Mammary epithelial cell (primary cell): ENCODE data around the gene ARFGAP1.

Source experiments
- CTCF ChIP-seq, 2 donors: IDR thresholded peaks in 1 of 2; conservative IDR thresholded peaks in 1 of 2; 2 replicates each; pipeline ENCODE4 v1.5.1; 2011 to 2012; ENCODE audit warnings: inconsistent platforms in 2 of 2, low read length in 2 of 2, mild to moderate bottlenecking in 2 of 2, control low read depth in 1 of 2, low read depth in 1 of 2; ENCODE audit not compliant: insufficient read depth in 1 of 2; ENCODE audit errors: extremely low read depth in 1 of 2
- EZH2 ChIP-seq: IDR thresholded peaks from 2 replicates; pipeline ENCODE4 v1.6.1; 2012; ENCODE audit warnings: low read length, inconsistent platforms, borderline replicate concordance

DNA sequence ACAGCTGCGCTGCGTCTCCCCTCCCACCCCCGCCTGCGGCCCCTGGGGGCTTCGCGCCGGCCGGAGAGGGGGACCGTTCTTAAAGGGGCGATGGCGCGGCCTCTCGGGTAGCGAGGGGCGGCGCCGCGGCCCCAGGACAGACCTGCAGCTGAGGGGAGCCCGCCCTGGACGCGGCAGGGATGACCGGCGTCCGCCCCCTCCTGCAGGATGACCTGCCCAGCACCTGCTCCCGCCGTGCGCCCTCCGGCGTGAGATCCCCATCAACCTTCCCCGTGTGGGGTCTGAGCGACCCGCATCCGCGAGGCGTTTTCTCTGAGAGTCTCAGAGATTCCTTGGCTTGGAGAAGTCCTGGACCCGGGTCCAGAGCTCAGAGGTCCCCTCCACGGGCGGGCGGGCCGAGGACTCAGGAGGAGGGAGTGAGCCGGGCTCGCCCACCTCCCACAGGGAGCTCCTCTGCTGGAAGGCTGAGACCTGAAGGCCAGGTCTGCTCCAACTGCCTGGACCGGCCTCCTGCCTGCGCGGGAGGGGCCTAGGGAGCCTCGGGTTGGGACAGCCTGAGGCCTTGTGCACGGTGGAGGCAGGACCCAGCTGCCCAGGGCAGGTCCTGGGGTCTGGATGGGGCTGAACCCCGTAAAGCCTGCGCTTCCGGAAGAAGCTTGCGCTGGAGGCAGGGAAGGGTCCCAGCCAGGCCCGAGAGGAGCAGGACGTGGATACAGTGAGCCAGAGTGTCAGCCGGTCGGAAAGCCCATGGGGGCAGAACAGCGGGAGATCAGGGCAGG is 17.8 kb upstream of the ARFGAP1 start:
- TF ChIP-seq CTCF (conservative IDR thresholded peaks at IDR 0.05 in 1 of 2, IDR thresholded peaks at IDR 0.05 in 1 of 2; ENCODE audit: extremely low read depth in 1 of 2, insufficient read depth in 1 of 2, low read depth in 1 of 2, low read length in 2 of 2) (no peak), EZH2 (no peak)
